Fibroblast of villous mesenchyme (primary cell): Measurements from ENCODE around the gene CSRP3. TPM values are rescaled to one million over a fixed set of nuclear protein-coding genes. Genes with fewer than 3 reads are reported as not detected.
"Not testable (repeated sequence)": the region's sequence is repeated elsewhere in the genome, so short reads cannot be mapped to it uniquely, and the experiment has no call there.

Experiments used
- DNase-seq: peaks from one replicate; pipeline ENCODE4 v3.0.0-alpha.2; 2010; ENCODE audit warnings: low read depth
- H3K4me3 ChIP-seq: 2 replicates; pipeline ENCODE4 v1.5.1; 2011; ENCODE audit warnings: low read depth, mild to moderate bottlenecking, low read length
- total RNA-seq: library from RNA; depleted of rRNA; stranded (reverse); fragments of >200 nt; gene quantifications from 2 replicates; pipeline ENCODE4 v1.2.3, GENCODE V29; 2012
- TF ChIP-seq, protein P1 (sequence below): IDR thresholded peaks from 2 replicates; pipeline ENCODE4 v1.5.1; 2012; ENCODE audit warnings: low read depth, mild to moderate bottlenecking, low read length; ENCODE audit not compliant: insufficient read depth

Gene CSRP3
- total RNA-seq, 1 donor: not detected

DNA sequence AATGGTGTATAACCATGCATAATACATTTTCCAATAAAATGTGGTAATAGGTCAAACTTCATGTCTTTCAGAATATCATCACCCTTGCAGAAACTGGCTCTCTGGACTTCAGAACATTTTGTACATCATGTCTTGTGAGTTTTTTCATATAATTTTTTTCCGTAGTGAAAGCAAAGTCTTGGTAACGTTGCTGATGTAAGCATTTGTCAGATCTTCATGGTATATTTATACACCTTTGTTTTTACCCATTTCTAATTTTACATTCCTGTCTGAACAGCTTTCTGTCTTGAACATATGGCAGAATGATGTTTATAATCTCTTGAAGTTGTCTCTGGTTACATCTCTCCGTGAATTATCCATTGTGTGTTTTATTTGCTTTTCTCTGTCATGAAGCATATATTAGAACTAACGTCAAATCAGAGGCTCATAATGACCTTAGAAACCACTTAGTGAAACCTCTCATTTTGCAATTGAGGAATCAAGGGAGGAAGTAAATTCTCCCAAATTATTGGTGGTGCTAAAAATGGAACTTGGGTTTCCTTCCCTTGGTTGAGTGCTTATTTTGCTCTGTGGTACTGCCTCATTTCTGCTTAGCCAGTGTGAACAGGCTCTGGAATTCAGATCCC, 37.4 kb downstream of the CSRP3 start:
- no peak for DNase-seq
- TF ChIP-seq, protein P1, sequence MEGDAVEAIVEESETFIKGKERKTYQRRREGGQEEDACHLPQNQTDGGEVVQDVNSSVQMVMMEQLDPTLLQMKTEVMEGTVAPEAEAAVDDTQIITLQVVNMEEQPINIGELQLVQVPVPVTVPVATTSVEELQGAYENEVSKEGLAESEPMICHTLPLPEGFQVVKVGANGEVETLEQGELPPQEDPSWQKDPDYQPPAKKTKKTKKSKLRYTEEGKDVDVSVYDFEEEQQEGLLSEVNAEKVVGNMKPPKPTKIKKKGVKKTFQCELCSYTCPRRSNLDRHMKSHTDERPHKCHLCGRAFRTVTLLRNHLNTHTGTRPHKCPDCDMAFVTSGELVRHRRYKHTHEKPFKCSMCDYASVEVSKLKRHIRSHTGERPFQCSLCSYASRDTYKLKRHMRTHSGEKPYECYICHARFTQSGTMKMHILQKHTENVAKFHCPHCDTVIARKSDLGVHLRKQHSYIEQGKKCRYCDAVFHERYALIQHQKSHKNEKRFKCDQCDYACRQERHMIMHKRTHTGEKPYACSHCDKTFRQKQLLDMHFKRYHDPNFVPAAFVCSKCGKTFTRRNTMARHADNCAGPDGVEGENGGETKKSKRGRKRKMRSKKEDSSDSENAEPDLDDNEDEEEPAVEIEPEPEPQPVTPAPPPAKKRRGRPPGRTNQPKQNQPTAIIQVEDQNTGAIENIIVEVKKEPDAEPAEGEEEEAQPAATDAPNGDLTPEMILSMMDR: no peak
- no peak overlapping the region for H3K4me3 ChIP-seq

DNA sequence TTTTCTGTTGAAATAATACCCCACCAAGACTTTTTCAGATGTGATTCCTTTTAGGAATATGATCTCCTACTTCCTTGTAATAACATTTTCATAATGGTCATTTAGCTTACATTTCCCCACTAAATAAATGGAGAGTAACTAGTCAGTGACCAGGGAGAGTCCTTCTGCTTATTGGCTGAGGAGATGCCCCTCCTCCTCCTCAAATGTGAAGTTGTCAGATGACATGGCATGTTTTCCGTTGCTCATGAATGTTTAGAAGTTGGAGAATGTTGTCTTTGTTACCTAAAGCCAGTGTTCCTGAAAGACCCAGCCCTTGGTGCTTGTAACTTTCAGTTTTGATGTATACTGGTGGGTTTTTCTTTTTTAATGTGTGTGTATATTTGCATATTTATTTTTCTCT, 38.2 kb downstream of the CSRP3 start:
- TF ChIP-seq, protein P1: no peak
- no peak overlapping the region for H3K4me3 ChIP-seq
- no peak for DNase-seq

DNA sequence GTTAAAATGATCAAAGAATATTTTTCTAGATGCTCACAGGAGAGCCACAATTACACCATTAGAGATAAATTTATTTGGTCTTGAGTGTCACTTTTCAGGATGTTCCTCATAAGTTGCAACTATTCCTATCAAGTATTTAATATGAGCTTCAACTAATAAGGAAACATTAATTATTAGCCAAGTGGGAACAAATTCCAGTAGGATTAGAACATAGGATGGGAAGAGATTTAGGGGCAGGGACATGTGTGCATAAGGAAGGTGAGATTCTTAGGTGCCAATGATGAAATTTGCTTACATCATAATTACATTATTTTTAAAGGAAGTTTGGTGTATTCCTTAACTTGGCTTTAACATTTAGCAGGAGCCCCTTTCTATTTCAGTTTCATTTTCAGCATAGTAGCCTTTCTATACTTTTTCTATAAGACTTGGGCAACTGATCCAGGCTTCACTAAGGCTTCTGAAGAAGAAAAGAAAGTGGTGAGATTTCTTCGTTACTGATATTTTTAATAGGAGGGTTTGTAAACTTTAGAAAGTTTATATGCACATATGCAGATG, 38.8 kb downstream of the CSRP3 start:
- peak; percentile 6 for DNase-seq
- TF ChIP-seq, protein P1: no peak
- H3K4me3 ChIP-seq: no peak overlapping the region

DNA sequence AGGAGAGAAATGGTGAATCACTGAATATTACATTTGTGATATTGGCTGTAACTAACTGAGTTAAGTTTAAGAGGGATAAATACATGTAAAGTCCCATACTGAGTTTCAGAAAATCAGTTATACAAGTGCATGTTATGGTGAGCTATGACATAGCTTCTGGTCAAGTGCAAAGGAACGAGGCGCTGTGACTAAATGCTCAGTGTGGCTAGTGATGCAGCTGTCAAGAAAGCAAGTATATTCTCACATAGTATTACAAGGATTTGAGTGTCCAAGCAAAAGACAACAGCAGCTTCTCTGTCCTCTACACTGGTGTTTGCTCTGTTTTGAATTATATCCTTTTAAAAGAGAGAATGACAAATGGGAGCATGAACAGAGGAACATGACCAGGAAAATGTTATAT, 40.1 kb downstream of the CSRP3 start:
- TF ChIP-seq, protein P1: no peak
- no peak overlapping the region for H3K4me3 ChIP-seq
- DNase-seq: no peak

DNA sequence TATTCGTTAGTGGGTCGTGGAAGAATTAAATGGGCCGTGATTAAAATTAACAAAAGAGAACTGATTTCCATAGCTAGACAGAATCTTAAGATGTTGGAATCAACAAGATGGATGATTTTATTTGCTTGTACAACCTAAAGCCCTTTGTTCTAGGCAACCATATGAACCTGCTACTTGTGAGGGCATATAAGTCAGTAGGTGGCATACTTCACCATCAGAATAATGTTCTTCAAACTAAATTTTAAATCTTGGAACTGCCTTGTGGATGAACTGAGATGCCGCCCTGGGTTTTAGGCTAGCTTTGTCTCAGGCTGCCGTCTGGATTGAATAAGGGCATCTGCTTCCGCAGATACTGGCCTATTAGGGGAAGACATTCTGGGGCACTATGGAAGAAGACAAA, 40.9 kb downstream of the CSRP3 start:
- TF ChIP-seq, protein P1: no peak
- DNase-seq: no peak
- no peak overlapping the region for H3K4me3 ChIP-seq

DNA sequence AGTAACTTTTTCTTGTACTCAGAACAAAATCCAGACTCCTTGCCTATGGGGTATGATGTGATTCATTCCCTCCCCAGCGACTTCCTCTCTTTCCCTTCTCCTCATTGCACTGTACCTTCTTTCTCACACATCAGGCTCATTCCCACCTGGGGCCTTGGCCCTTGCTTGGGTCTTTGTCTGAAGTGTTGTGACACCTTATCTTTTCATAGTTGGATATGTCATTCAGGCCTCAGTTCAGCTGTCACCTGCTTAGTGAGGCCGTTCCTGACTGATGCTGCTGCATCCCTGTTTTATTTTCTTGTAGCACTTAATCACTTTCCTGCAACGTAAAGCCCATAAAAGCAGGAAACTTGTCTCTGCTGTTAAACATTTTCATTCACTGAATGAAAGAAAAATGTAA, 44.9 kb downstream of the CSRP3 start:
- TF ChIP-seq, protein P1: no peak
- DNase-seq: no peak
- no peak overlapping the region for H3K4me3 ChIP-seq

DNA sequence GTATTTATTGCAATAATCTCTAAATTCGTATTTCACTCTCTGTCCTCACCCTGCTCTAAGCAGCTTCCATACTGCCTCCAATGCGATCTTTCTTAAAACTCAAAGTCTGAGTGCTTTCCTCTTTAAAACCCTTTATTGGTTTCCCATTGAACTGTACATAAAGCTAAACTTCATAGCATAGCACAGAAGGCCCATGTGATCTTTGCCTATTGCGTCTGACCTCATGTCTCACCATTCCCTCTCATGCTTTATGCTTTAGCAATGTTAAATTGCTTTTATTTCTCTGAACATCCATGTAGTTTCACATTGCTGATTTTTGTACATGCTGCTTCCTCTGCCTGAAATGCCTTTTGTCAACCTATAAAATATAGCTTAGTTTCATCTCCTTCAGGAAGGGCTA, 56.5 kb downstream of the CSRP3 start:
- no peak for DNase-seq
- TF ChIP-seq, protein P1: no peak
- H3K4me3 ChIP-seq: no peak overlapping the region

DNA sequence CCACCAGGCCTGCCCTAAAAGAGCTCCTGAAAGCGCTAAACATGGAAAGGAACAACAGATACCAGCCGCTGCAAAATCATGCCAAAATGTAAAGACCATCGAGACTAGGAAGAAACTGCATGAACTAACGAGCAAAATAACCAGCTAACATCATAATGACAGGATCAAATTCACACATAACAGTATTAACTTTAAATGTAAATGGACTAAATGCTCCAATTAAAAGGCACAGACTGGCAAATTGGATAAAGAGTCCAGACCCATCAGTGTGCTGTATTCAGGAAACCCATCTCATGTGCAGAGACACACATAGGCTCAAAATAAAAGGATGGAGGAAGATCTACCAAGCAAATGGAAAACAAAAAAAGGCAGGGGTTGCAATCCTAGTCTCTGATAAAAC, 64.9 kb downstream of the CSRP3 start:
- not testable (repeated sequence) for DNase-seq, H3K4me3 ChIP-seq
